Stimulated activated CD8-positive, alpha-beta memory T cell treated with anti-CD3 and anti-CD28 coated beads, Interleukin-15, amount 100 ng/mL, for 48 hours (primary cell): ENCODE data around the gene PDE2A.

Experiments
- DNase-seq, 2 donors: peaks; one replicate each; pipeline ENCODE4 v3.0.0-alpha.2; 2020; ENCODE audit warnings: low read depth in 2 of 2

The PDE2A gene

DNA sequence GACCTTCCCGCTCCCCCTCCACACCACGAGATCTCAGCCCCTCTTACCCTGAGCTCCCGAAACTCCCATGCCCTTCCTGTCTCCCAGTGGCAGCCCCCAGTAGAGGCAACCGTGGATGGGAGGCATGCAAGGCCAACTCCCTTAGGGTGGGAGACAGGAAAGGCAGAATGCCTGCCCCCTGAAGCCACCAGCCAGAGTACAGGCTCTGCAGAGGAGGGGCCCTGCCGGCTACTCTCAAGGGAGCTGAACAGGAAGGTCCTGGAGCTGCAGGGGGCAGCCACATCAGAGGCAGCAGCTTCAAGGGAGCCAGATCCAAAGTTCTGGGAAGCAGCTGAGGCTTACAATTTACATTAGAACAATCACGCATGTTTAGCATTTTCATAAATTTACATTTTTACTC, 38.3 kb downstream of the PDE2A start:
- no peak for DNase-seq

DNA sequence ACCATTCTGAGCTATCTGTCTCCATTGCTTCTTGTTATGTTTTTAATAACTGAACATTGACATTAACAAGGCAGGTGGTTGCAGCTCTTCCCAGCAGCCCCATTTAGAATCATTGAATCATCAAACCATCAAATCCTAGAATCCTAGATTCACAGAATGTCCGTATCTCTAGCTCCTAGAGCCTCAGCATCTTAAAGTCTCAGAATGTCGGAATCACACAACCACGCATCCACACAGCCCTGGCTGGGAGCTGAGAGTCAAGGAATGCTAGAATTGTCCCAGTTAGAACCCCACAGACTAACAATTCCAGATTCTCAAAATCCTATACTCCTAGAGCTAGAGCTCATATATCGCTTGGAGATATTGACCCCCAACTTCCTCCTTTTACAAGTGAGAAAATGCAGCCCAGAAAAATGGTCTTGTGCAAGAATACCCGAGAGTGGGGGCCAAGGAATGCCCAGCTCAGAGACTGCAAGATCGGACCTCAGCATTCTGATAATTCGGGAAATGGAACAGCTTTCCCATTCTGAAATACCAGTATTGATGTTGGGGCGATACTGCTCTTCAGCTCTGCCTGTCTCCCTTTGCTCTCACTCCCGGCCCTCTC, 38.8 kb downstream of the PDE2A start:
- DNase-seq: no peak

DNA sequence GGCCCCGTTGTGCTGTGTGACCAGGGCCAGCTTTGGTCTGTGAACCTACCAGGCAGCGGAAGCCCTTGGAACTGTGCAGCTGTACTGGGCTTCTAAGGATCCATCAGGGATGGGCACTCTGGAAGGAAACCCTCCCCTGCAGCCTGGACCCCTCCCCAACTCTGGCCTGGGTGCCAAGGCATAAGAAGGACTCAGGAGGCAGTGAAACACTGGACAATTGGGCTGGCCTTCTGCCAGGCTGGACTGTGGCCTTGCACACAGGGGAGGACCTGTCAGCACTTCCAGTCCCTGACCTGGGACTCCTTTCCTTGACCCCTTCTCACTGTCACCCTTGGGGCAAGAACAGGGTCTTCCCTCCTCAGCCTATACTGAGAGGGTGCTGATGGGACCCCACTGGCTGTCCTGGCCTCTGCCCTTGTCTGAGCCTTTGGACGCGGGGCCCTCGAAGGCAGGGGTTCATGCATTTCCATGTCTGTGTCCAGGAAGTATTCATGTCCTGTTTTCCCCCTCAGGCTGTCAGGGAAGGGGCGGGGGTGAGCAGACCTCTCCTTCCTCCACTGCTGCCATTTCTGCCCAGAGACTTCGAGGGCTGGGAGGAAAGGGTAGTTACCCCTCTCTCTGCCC, 39.6 kb downstream of the PDE2A start:
- DNase-seq: no peak

DNA sequence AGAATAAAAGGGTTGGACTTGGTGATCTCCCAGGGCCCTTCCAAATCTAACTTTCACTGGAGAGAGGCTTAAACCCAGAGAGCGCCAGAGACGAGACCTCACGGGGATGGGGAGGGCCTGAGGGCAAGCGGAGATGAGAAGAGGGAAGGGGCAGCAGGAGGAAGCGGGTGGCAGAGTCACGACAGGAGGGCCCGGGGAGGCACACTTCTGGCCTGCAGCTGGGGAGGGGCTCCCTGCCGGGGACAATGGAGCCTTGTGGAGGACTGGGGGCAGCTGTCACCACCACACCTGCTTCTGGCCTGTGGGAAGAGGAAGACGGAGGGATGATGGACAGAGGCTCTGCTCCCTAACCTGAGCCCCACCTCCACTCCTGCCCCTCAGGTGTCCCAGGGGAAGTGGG, 40.2 kb downstream of the PDE2A start:
- no peak for DNase-seq

DNA sequence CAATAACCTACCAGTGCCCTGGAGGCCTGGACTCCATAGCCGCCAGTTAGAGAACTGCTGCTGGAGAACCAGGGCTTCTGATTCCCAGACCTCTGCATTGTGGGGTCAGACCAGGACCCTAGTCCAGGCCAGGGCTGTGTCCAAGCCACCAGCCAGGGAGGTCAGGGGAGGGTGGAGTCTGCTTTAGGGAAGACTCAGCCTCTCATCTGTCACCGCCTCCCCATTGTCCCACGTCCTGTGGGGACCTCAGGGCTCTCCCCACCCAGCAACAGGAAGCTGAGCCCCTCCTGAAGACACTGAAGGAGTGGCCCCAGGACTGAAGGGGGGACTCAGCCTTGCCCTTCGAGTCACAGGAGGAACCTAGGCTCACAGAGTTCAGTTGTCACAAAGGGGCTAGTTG, 41.2 kb downstream of the PDE2A start:
- no peak for DNase-seq

DNA sequence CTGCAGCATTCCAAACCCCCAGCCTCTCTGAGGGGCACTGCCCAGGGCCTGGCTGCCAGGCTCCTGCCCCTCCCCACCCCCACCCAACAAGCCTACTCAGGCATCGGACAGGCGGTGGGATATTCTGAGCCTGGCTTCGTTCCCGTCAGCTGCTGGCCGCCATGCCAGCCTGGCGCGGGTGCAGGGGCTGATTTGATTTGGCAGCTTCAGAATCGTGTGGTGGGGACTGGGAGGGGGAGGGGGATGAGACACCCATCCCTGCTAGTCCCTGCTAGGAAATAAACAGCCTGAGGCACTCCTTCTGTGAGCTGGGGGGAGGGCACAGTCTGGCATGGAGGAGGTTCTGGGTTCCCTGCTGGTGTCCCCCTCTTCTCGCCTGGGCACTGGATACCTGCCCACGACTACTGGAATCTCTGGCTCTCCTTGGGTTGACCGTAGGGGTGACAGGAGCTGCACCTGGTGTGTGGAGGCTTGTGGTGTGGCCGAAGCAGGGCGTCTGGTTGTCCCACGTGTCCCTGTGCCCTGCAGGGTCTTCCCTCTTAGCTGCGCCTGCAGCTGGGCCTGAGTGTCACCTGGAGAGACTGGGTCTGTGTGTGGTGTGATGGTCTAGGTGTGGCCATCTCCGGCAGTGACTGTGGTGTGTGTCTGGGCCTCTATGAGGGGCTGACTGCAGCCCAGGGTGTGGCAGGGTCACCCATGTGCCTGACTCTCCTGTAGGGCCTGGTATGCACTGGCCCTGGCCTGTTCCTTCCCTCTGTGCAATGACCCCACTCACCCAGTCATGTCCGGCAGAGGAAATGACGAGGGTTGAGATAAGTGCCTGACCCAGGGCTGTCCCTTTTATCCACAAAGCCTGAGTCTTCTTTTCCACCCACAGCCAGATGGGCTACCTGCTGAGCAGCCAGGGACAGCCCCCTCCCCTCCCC, 42.2 kb downstream of the PDE2A start:
- no peak for DNase-seq

DNA sequence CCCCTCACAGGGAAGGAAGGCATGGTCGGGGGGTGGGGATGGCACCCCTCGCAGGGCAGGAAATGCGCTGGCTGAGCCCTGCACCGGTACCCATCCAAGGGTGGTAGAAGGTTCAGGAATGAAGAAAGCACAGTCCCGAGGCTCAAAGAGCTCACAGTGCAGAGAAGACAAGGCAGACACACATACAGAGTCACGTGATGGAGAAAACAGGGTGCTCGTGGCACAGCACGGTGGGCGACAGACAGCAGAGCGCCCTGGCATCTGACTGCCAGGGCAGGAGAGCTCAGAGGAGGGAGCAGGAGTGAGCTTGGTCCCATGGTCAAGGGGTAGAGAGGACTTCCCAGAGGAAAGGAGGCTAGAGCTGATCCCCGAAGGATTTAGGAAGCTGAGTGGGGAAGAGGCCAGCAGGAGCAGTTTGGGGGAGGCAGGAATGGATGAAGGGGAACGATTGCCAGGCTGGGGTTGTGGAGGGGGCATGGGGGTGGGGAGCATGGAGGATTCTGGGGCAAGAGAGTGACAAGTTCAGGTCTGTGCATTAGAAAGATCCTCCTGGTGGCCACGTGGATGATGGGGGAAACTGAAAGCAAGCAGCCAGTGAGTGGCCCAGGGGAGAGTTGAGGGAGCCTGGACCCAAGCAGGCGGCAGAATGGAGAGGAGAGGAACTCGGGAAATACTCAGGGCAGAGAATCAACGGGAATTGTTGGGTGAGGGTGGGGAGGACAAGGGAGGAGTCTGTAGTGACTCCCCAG, 43.9 kb downstream of the PDE2A start:
- no peak for DNase-seq

DNA sequence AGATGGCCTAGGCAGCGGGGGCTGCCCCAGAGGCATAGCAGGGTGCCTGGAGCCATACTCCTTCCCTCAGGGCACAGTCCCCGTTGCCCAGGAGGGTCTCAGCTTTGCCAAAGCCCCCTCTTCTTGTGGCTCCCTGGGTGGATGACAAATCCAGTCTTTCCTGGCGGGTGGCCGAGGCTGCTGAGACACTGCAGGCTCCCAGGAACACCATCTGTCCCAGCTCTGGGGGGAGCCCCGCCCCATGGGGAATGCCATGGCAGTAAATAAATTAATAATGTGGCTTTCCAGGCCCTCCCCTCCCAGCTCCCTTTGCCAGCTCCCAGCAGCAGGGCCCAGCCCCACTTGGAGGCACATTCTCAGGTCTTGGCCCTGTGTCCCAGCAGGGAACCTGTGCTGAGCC, 45.0 kb downstream of the PDE2A start:
- no peak for DNase-seq

DNA sequence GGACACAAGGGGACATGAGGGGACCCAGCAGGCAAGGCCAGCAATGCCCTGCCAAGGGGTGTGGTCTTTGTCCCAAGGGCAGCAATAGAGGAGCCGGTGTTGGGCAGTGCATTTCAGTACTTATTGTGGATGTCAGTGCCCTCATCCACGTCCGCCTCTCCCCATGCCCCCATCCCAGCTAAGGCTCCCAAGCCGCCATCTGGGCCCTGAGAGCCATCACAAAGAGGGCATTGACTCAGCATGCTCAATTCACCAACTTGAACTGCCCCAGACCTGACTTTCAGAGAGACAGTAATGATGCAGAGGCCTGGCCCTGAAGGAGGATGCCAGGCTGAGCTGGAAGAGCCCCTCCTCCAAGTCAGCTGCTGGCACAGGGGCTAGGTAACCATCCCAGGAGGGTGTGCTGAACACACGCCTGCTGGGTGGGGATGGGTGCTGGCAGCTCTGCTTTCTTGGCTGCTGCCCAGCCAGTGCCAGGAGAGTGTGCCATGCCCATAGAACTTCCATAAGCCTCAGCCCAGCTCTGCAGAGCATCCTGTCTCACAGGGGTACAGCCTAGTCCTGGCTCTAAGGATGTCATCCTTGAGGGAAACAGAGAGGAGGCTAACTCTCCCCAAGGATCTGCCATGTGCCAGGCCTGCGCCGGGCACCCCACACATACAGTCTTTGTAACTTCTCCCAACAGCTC, 46.5 kb downstream of the PDE2A start:
- no peak for DNase-seq

DNA sequence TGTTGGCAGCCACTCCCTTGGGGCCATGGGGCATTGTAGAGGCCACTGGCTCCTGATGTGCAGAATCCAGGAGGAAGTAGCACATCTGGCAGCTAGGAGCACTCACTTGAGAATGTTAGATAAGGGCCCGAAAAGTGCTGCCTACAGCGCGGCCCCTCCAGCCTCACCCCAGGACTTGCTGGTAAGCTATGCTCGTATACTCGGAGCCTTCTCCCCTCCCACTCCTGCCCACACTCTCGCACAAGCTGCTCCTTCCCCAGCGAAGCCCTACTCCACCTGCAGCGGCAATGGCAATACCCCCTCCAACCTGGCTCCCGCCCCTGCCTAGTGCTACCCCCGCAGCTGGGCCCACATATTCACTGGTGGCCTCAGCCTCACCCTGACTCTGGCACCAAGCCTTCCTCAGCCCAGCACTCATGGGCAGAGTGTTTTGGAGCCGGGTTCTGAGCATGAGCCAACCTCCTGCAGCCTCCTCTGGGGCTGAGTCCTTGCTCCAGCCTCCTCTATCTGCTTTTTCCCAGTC, 47.7 kb downstream of the PDE2A start:
- DNase-seq: no peak

DNA sequence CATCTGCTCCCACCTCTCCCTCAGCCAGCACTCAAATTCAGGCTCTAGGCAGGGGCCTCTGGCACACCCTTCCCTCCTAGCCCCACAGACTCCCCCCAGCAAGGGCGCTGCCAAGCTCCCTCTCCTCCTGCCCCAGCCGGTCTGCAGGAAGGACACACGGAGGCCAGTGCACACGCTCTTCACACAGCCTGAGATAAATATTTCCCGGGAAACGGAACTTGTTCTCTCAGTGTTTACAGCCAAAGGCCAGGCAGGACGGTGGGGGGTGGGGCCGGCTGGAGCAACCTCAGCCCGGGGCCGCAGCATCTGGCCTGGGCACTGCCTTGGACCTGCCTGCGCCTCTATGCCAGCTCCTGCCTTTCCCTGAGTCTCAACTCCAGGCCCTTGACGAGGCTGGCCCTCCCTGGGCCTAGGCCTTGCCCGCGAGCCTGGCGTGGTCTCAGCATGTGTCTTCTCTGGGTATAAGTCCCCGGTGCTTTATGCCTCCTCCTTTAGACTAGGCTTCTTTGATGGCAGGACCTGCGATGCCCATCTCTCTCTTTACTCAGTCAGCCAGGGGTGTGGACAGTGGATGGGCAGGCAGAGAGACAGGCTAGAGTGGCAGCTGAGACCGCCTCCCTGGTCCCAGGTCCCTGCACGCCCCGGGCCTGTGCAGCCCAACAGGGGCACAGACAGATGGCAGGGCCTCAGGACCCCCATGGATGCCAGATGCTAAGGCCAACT, 48.4 kb downstream of the PDE2A start:
- no peak for DNase-seq

DNA sequence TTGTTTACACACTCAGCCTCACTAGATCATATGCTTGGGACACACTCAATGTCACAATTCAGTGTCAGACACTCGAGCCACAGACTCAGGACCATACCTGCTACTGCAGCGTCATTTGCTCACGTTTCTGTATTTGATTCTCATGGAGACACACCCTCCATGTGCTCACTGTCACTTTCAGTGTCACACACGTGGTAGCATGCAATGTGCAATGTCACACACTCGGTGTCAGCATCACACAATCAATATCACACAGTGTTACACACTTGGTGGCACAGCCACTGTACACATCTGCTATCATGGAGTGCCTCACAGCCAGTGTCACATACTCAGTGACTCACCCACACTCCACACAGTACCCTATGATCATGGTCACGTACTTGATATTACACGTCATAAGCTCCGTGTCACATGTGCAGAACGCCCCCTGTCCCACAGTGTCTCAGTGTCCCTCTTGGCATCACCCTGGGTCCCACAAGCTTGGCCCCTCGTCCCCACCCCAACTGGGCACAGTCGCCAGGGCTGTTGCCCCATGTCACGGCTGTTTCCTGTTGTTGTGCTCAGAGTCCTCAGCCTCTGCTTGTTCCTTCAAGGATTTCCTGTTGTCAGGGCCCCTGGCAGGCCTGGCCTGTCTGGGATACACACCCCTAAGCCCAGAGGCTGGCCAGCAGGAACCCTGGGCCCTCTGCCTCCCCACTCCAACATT, 49.6 kb downstream of the PDE2A start:
- DNase-seq: no peak

DNA sequence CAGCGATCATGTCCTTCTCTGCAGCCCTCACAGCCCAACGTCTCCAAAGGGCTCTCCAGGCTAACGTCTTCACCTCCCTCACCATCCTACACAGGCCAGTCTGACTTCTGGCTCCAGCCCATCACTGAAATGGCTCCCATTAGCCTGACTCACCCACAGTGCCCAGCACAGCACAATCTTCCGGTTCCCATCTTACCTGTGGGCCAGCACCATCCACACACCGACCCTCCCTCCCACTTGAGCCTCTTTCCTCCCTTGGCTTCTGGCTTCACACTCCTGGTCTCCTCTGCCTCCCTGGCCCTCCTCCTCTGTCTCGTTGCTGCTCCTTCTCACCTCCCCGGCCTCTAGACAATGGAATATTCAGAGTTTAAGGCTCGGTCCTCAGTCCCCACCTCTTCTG, 51.2 kb downstream of the PDE2A start:
- no peak for DNase-seq

DNA sequence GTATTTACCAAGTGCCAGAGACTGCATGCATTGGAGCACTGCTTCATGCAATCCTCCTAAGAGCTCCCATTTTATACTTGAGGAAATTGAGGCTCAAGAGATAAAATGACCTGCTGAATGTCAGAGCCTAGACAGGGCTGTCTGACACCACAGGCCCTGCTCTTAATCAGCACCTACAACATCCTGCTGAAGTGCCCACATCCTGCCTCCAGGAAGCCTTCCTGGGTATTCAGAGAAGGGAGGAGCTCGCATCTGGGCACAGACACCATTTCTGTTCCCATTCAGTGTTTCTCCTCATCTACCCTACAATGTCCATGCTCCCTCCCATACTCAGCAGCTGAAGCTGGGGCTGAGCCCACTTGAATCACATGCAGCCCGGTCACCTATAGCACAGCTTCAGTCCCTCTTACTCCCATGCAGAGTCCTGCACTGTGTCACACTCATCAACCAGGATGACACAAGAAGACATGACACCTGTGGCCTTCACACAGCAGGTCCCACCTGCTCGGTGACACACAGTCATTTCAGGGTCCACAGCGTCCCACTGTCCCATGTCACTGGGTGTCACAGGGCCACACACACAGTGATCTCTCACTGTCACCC, 53.1 kb downstream of the PDE2A start:
- DNase-seq: no peak

DNA sequence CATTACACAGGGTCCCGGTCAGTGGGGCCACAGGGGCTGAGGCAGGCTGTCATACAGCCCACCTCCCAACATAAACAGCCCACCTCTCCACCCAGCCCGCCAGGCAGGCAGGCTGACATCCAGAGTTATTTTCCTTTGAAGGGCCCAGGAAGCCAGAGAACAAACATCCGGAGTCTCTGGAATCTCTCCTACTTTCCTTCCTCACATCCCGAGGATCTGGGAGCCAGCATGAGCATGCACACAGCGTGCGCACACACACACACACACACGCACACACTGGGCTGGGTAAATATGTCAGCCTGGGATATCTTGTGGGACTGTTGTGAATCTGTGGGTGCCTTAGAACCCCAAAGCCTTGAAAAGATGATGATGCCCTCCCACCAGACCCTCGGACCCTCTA, 55.4 kb downstream of the PDE2A start:
- DNase-seq: no peak

DNA sequence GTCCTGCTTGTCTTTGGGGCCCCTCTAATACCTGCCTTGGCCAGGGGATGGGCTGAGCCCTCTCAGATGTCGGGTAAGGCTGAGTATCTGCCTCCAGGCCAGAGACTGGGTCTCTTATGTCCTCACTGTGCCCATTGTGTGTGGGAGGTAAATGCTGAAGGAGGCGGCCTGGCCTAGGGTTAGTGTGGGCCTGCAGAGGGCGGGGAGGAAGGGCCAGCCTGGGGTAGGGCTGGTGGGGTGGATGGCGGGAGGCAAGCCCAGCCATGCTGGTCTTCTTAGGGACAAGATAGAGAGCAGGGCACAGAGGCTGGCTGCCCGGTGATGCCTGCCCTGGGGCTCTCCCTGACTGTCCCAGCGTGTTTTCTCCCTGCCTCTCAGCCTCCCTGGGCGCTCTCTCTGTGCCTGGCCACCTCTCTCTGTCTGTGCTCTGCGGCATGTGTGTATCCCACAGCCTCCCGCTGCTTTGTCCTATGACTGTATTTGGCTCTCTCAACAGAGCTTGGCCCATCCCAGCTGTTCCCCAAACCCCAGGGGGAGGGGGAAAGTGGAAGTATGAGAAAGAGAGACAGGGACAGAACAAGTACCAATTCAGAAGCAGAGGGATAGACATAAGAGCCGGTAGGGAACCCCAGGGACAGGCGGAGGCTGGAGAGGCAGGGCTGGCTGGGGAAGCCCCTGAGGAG, 57.0 kb downstream of the PDE2A start:
- DNase-seq: no peak

DNA sequence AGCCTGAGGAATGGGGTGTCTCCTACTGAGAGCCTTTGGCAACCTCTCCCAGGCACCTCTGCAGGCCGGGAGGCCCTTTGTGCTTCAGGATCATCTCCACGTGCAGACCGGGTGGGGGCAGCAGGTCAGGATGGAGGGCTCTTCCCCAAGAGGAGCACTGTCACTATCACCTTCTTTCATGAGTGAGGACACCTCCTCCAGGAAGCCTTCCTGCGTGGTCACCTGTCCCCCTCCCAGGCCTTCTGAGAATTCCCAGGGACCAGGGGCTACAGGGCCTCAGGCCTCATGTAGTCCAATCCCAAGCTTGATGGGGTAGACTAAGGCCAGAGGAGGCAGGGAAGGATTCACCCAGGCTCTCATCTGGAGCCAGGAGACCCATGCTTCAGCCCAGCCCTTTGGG, 57.6 kb downstream of the PDE2A start:
- no peak for DNase-seq

DNA sequence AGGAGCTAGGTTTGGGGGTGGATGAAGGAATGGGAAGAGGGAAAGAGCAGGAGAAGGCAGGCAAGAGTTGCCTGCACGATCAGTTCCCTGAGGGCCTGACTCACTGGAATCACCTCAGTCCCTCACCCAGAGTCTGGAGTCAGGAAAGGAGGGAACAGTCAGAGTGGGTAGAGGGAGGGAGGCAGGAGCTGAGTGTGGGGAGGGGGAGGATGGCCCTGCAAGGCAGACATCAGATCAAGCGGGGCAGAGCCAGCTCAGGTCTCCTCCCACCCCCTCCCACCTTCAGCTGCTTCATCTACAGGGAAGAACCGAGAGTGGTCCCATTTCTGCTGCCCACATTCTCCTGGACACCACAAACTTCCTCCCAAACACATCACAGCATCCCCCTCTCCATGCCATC, 58.9 kb downstream of the PDE2A start:
- no peak for DNase-seq

DNA sequence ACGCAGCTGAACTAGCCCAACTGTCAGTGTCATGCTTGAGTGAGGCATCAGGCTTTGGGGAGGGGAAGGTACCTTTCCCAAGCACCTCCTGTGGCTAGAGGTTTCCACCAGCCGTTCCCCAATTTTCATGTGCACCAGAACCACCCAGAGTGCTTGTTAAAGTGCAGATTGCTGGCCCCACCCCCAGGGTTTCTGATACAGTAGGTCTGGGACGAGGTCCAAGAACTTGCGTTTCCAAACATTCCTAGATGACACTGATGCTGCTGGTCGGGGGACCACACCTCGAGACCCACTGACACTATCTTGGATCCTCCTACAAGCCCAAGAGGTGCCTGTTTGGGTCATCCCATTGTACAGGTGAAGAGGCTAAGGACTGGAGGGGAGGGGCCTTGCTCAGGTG, 59.8 kb downstream of the PDE2A start:
- DNase-seq: no peak
